DOHH2 (cell line): ENCODE data around the gene SERPINA9.

Experiments
- H3F3A ChIP-seq: fragments of 200-600 bp; sonication (generic), shearing (Covaris generic); 2 replicates; pipeline ENCODE4 v1.6.0; 2016; ENCODE audit warnings: antibody characterized with exemption, mild to moderate bottlenecking; ENCODE audit not compliant: control insufficient read depth, insufficient read depth
- H3K27ac ChIP-seq: fragments of 200-600 bp; sonication (generic); 2 replicates; pipeline ENCODE4 v1.5.1; 2014; ENCODE audit warnings: low read depth, mild to moderate bottlenecking, low read length, moderate library complexity
- H3K27me3 ChIP-seq: fragments of 200-600 bp; sonication (generic); 2 replicates; pipeline ENCODE4 v1.6.1; 2014; ENCODE audit warnings: mild to moderate bottlenecking, low read length, mixed read lengths; ENCODE audit not compliant: control insufficient read depth
- H3K36me3 ChIP-seq: fragments of 200-600 bp; sonication (generic); 2 replicates; pipeline ENCODE4 v1.6.1; 2014; ENCODE audit warnings: mild to moderate bottlenecking, low read length, moderate library complexity, mixed read lengths; ENCODE audit not compliant: control insufficient read depth
- H3K4me1 ChIP-seq: fragments of 200-600 bp; sonication (generic); 2 replicates; pipeline ENCODE4 v1.6.1; 2014; ENCODE audit warnings: mild to moderate bottlenecking, low read length, mixed read lengths; ENCODE audit not compliant: control insufficient read depth
- H3K4me2 ChIP-seq: fragments of 200-600 bp; sonication (generic); 2 replicates; pipeline ENCODE4 v1.6.0; 2014; ENCODE audit warnings: mild to moderate bottlenecking, low read length, moderate library complexity
- H3K4me3 ChIP-seq: fragments of 200-600 bp; sonication (generic); 2 replicates; pipeline ENCODE4 v1.5.1; 2014; ENCODE audit warnings: mild to moderate bottlenecking, low read length, mixed read lengths
- H3K79me2 ChIP-seq: fragments of 200-600 bp; sonication (generic); 2 replicates; pipeline ENCODE4 v1.6.1; 2014; ENCODE audit warnings: mild to moderate bottlenecking, low read length, mixed read lengths; ENCODE audit not compliant: control insufficient read depth
- H3K9me2 ChIP-seq: fragments of 200-600 bp; sonication (generic); replicated peaks from 2 replicates; pipeline ENCODE4 v1.6.1; 2014; ENCODE audit warnings: mild to moderate bottlenecking, low read length, mixed read lengths; ENCODE audit not compliant: control insufficient read depth
- H3K9me3 ChIP-seq: fragments of 200-600 bp; sonication (generic); 2 replicates; pipeline ENCODE4 v1.6.1; 2014; ENCODE audit warnings: antibody characterized with exemption, low read length, mixed read lengths; ENCODE audit not compliant: control insufficient read depth, insufficient read depth
- H4K20me1 ChIP-seq: fragments of 200-600 bp; sonication (generic); 2 replicates; pipeline ENCODE4 v1.6.0; 2014; ENCODE audit warnings: low read depth, mild to moderate bottlenecking, antibody characterized with exemption, low read length, moderate library complexity; ENCODE audit not compliant: control insufficient read depth, insufficient read depth
- CTCF ChIP-seq: fragments of 200-600 bp; sonication (generic); IDR thresholded peaks from one replicate; pipeline ENCODE4 v1.5.1; 2014; ENCODE audit warnings: antibody characterized with exemption, mild to moderate bottlenecking, low read depth, low read length; ENCODE audit not compliant: poor library complexity, severe bottlenecking
- EZH2phosphoT487 ChIP-seq: fragments of 200-600 bp; sonication (generic); IDR thresholded peaks from 2 replicates; pipeline ENCODE4 v1.6.1; 2017; ENCODE audit warnings: borderline replicate concordance, mild to moderate bottlenecking, antibody characterized with exemption, low read length, moderate library complexity, mixed read lengths

SERPINA9 gene

GRCh38 chr14:94501588-94502516, 25.9 kb upstream of the SERPINA9 start:
- Histone ChIP-seq H3K36me3 (no peaks in the 10 kb centered on the region), H3K9me3 (no peaks in the 10 kb centered on the region), H3K27ac (no peak overlapping the region), H3K79me2 (no peaks in the 10 kb centered on the region), H3F3A (no peaks in the 10 kb centered on the region), H3K27me3 (peaks cover 3% of the 10 kb centered on the region; the same call in 1 of the 2 replicates), H3K4me3 (no peak overlapping the region), H3K4me1 (no peaks in the 10 kb centered on the region), H4K20me1 (no peaks in the 10 kb centered on the region), H3K9me2 (no peaks in the 10 kb centered on the region), H3K4me2 (no peak overlapping the region)
- no peak for TF ChIP-seq EZH2phosphoT487
- TF ChIP-seq CTCF = no peak

- H3K4me1 ChIP-seq = no peaks in the 10 kb centered on the region
- no peaks in the 10 kb centered on the region for H3F3A ChIP-seq
- no peaks in the 10 kb centered on the region for H3K79me2 ChIP-seq
- H3K9me2 ChIP-seq = no peaks in the 10 kb centered on the region
- TF ChIP-seq EZH2phosphoT487 (no peak), CTCF (no peak)
- no peaks in the 10 kb centered on the region for H3K36me3 ChIP-seq
- H4K20me1 ChIP-seq = no peaks in the 10 kb centered on the region
- no peak overlapping the region for H3K4me2 ChIP-seq
- H3K9me3 ChIP-seq = no peaks in the 10 kb centered on the region
- no peak overlapping the region for H3K4me3 ChIP-seq
- H3K27me3 ChIP-seq = peaks cover 6% of the 10 kb centered on the region; the same call in 1 of the 2 replicates
- H3K27ac ChIP-seq = no peak overlapping the region
These were observed 24.3 kb upstream of the SERPINA9 start for GRCh38 chr14:94500264-94500663.

- TF ChIP-seq CTCF = no peak
- TF ChIP-seq EZH2phosphoT487 = no peak
- no peaks in the 10 kb centered on the region for H3K9me2 ChIP-seq
- H4K20me1 ChIP-seq = no peaks in the 10 kb centered on the region
- H3K27ac ChIP-seq = no peak overlapping the region
- H3K9me3 ChIP-seq = no peaks in the 10 kb centered on the region
- no peaks in the 10 kb centered on the region for H3K79me2 ChIP-seq
- H3F3A ChIP-seq = no peaks in the 10 kb centered on the region
- no peaks in the 10 kb centered on the region for H3K4me1 ChIP-seq
- no peaks in the 10 kb centered on the region for H3K36me3 ChIP-seq
- H3K4me3 ChIP-seq = no peak overlapping the region
- H3K27me3 ChIP-seq = peaks cover 7% of the 10 kb centered on the region; the same call in 1 of the 2 replicates
- H3K4me2 ChIP-seq = no peak overlapping the region
These were observed 23.7 kb upstream of the SERPINA9 start for GRCh38 chr14:94499673-94500072.
